OCI-LY7 (cell line): ENCODE results near the gene ZNF628.

Experiments used
- EZH2phosphoT487 ChIP-seq: fragments of 200-600 bp; sonication (generic); IDR thresholded peaks from 2 replicates; pipeline ENCODE4 v1.6.1; 2018; ENCODE audit warnings: low read depth, borderline replicate concordance, mild to moderate bottlenecking, mixed run types, antibody characterized with exemption, low read length, moderate library complexity, mixed read lengths
- TF ChIP-seq, protein P1 (sequence below): fragments of 200-600 bp; sonication (generic); conservative IDR thresholded peaks from 2 replicates; pipeline ENCODE4 v1.5.1; 2014; ENCODE audit warnings: mild to moderate bottlenecking, antibody characterized with exemption, low read length, moderate library complexity, mixed read lengths

DNA sequence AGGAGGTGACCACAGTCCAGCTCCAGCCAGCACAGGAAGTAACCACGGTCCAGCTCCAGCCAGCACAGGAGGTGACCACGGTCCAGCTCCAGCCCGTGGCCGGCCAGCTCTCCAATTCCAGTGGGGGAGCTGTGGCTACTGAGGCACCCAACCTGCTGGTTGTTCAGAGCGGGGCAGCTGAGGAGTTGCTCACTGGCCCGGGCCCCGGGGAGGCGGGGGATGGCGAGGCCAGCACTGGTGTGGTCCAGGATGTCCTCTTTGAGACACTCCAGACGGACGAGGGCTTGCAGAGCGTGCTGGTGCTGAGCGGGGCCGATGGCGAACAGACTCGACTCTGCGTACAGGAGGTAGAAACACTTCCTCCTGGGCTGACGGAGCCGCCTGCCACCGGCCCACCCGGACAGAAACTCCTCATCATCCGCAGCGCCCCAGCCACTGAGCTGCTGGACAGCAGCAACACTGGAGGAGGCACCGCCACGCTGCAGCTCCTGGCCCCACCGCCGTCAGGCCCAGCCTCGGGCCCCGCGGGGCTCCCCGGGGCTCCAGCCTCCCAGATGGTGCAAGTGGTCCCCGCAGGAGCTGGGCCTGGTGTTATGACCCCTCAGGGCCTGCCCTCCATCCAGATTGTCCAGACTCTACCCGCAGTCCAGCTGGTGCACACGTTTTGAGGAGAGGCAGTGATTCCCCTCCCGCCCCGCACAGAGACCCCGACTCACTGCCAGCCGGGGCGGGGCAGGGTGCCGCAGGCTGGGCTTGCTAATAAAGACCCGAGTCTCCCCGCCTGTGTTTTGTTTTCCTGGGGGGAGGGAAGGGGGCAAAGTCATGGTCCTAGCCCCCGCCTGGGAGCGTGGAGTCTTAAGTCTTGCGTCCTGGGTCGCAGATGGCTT lies 7.5 kb downstream of the ZNF628 start:
- TF ChIP-seq, protein P1, sequence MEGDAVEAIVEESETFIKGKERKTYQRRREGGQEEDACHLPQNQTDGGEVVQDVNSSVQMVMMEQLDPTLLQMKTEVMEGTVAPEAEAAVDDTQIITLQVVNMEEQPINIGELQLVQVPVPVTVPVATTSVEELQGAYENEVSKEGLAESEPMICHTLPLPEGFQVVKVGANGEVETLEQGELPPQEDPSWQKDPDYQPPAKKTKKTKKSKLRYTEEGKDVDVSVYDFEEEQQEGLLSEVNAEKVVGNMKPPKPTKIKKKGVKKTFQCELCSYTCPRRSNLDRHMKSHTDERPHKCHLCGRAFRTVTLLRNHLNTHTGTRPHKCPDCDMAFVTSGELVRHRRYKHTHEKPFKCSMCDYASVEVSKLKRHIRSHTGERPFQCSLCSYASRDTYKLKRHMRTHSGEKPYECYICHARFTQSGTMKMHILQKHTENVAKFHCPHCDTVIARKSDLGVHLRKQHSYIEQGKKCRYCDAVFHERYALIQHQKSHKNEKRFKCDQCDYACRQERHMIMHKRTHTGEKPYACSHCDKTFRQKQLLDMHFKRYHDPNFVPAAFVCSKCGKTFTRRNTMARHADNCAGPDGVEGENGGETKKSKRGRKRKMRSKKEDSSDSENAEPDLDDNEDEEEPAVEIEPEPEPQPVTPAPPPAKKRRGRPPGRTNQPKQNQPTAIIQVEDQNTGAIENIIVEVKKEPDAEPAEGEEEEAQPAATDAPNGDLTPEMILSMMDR: no peak
- TF ChIP-seq EZH2phosphoT487: no peak
